Activated naive CD8-positive, alpha-beta T cell treated with anti-CD3 and anti-CD28 coated beads, Interleukin-2, amount 10 ng/mL, durations not matched to agents 7 days and 5 days (primary cell): Measurements from ENCODE around the gene SPP1. TPM values are rescaled to one million over a fixed set of nuclear protein-coding genes. Genes with fewer than 3 reads are reported as not detected.
"Not testable (repeated sequence)": the region's sequence is repeated elsewhere in the genome, so short reads cannot be mapped to it uniquely, and the experiment has no call there.

ENCODE experiments used
- ATAC-seq: fragments of 150-1000 bp; cut with Tn5 transposase; one replicate; pipeline ENCODE4 v1.10.0; 2021; ENCODE audit warnings: low read depth, moderate library complexity
- POLR2A ChIA-PET: fragments of 350-600 bp; sonication (Branson Sonifier 250); formaldehyde crosslinking; loops from one replicate; lab custom pipeline; 2021; ENCODE audit warnings: antibody characterized with exemption; lab: Charles Lee
- DNase-seq: peaks from one replicate; pipeline ENCODE4 v3.0.0; 2021
- H3K27ac Mint-ChIP-seq: one replicate; pipeline ENCODE4 v1.8.0; 2022; ENCODE audit warnings: mild to moderate bottlenecking, mixed read lengths
- H3K27me3 Mint-ChIP-seq: one replicate; pipeline ENCODE4 v1.8.0; 2022; ENCODE audit warnings: mild to moderate bottlenecking, moderate library complexity, mixed read lengths
- H3K36me3 Mint-ChIP-seq: one replicate; pipeline ENCODE4 v1.8.0; 2021; ENCODE audit warnings: mild to moderate bottlenecking, mixed read lengths
- H3K4me1 Mint-ChIP-seq: one replicate; pipeline ENCODE4 v1.8.0; 2021; ENCODE audit warnings: mixed read lengths
- H3K4me3 Mint-ChIP-seq: one replicate; pipeline ENCODE4 v1.8.0; 2022; ENCODE audit warnings: mild to moderate bottlenecking, moderate library complexity, mixed read lengths
- H3K9me3 Mint-ChIP-seq: one replicate; pipeline ENCODE4 v1.8.0; 2021; ENCODE audit warnings: mixed read lengths
- total RNA-seq, 2 experiments: library from RNA; stranded (reverse); gene quantifications; one replicate each; pipeline ENCODE4 v1.2.3, GENCODE V29; 2021

Gene SPP1
- total RNA-seq, 2 experiments from 2014 or later, result 19.4 to 24.0 TPM

DNA sequence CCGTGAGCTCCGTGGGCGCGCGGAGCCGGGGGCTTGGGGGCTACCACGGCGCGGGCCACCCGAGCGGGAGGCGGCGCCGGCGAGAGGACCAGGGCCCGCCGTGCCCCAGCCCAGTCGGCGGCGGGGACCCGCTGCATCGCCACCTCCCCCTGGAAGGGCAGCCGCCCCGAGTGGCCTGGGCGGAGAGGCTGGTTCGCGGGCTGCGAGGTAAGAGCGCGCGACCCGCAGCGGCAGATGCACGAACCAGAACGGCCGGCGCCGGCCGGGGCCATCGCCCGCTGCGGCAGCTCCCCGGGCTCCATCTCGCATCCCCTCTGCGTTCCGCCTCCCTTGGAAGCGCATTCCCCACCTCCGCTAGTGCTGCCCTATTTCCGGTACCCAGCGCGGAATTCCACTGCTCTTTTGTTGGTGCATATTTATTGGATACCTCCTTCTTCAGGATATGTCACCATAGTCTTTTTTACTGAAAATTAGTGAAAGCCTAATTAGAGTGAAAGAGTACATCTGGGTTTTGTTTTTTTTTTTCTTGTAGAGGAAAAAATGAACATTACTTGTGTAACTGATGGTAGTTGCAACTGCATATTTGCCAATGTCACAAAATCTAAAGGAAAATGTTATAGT, 32.7 kb downstream of the SPP1 start:
- DNase-seq, result no peak
- Mint-ChIP-seq H3K36me3 (peaks cover 5% of the 10 kb centered on the region), H3K4me1 (peaks cover 23% of the 10 kb centered on the region), H3K27me3 (peaks cover 19% of the 10 kb centered on the region), H3K27ac (peak overlapping the region; percentile 71), H3K9me3 (no peaks in the 10 kb centered on the region), H3K4me3 (peak overlapping the region; percentile 93)
- POLR2A ChIA-PET, result interaction anchor here (0.7 kb wide), 1 partner anchor 26 kb away, joined by 3 read pairs; no protein-coding TSS in a partner anchor
- peak; percentile 21 for ATAC-seq

DNA sequence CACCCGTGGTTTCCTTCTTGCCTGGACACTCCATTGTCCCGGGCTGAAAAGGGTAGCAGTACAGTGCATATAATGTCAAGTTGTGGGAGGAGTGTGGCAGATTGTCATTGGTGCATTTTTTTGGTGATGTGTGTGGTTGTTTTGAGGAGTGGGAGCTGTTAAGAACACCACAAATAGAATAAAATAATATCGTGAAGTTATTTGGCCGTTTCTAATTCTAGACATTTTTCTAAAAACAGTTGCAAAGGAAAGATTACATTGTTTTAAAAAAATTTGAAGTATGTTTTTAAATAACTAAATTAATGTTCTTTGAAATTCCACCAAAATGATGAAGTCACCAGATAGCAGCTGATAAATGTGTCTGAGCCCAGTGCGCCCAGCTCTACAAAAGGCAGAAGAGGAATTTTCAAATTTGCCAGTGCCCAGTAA, 33.2 kb downstream of the SPP1 start:
- peaks cover 19% of the 10 kb centered on the region for H3K27me3 Mint-ChIP-seq
- no peak for ATAC-seq
- no peak for DNase-seq
- H3K9me3 Mint-ChIP-seq, result no peaks in the 10 kb centered on the region
- peak overlapping the region; percentile 93 for H3K4me3 Mint-ChIP-seq
- POLR2A ChIA-PET, result interaction anchor here (0.7 to 0.8 kb wide), 2 partner anchors 26 to 276 kb away, joined by 3 read pairs; partner anchors contain the start of gene PPM1K
- H3K27ac Mint-ChIP-seq, result peak overlapping the region; percentile 71
- peaks cover 6% of the 10 kb centered on the region for H3K36me3 Mint-ChIP-seq
- peaks cover 25% of the 10 kb centered on the region for H3K4me1 Mint-ChIP-seq

DNA sequence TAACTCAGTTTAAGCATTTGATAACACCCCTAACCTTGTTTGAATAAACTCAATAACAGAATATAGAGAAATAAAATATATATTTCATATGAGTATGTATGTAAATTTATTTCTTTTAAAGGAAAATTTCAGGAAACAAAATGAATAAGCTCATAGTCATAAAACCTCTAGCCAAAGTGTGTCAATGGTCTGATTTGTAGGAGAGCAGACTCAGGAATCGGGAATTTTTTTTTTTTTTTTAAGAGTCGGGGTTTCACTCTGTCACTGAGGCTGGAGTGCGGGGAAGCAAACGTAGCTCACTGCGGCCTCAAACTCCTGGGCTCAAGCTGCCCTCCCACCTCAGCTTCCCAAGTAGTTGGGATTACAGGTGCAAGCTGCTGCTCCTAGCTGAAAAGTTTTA, 34.4 kb downstream of the SPP1 start:
- Mint-ChIP-seq H3K4me1 (peaks cover 26% of the 10 kb centered on the region), H3K9me3 (no peaks in the 10 kb centered on the region), H3K27me3 (peaks cover 15% of the 10 kb centered on the region), H3K4me3 (no peak overlapping the region), H3K27ac (no peak overlapping the region), H3K36me3 (peaks cover 10% of the 10 kb centered on the region)
- POLR2A ChIA-PET, result interaction anchor here (0.8 kb wide), 1 partner anchor 274 kb away, joined by 3 read pairs; the partner anchor contains the start of gene PPM1K
- ATAC-seq (no peak), DNase-seq (no peak)

DNA sequence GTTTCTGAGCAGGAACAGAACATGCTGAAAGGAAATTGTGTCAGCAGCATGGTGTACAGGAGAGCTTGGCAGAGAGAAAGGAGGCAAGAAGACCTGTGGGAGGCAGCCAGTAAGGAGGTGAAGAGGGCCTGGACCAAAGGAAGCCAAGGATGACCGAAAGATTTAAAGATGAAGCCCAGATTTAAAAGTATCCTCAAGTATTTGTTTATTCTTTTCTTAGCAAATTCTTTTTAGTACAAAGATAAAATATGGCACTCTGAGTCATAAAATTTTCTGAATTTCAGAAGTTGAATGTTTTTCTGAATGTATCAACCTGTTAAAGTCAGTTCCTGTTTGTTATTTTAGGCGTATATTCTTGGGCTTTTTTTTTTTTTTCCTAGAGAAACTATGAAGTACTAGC, 35.5 kb downstream of the SPP1 start:
- Mint-ChIP-seq H3K36me3 (peaks cover 12% of the 10 kb centered on the region), H3K4me3 (no peak overlapping the region), H3K9me3 (no peaks in the 10 kb centered on the region), H3K4me1 (peaks cover 26% of the 10 kb centered on the region), H3K27me3 (peaks cover 7% of the 10 kb centered on the region), H3K27ac (no peak overlapping the region)
- POLR2A ChIA-PET, result interaction anchor here (0.7 kb wide), 1 partner anchor 151 kb away, joined by 3 read pairs; no protein-coding TSS in a partner anchor
- DNase-seq, result no peak
- no peak for ATAC-seq

DNA sequence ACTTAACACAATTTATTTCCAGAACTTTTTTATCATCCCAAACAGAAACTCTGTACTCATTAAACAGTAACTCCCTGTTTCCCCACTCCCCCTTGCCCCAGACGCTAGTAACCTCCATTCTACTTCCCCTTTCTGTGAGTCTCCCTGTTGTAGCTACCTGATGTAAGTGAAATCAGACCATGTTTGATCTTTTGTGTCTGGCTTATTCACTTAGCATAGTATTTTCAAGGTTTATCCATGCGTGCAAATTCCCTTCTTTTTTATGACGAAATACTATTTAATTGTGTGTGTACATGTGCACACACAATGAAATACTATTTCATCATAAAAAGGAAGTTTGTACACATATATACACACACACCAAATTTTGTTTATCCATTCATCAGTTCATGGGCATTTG, 37.1 kb downstream of the SPP1 start:
- Mint-ChIP-seq H3K27ac (no peak overlapping the region), H3K27me3 (no peaks in the 10 kb centered on the region), H3K4me1 (peaks cover 22% of the 10 kb centered on the region), H3K36me3 (peaks cover 19% of the 10 kb centered on the region), H3K4me3 (no peak overlapping the region), H3K9me3 (no peaks in the 10 kb centered on the region)
- POLR2A ChIA-PET, result no interaction called here
- DNase-seq (no peak), ATAC-seq (no peak)

DNA sequence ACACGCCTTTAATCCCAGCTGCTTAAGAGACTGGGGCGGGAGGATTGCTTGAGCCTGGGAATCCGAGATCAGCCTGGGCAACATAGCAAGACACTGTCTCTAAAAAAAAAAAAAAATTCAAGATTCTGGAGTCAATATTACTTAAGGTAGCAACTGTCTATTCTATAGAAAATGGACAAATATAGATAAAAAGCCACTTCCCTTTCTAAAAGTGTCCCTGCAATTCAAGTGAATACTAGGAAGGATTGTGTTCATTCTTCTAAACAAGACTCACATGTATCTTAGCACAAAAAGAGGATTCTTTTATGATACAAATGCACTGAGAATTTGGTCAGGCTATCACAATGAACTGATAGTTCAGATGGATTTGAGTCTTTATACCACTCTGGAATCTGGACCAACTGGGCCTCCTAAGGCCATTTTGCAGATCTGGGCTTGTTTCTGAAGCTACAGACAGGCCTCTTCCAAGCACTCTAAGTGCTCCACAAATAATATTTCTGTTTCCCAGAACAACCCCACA, 38.9 kb downstream of the SPP1 start:
- no peak overlapping the region for H3K4me3 Mint-ChIP-seq
- no peaks in the 10 kb centered on the region for H3K9me3 Mint-ChIP-seq
- H3K36me3 Mint-ChIP-seq, result peaks cover 17% of the 10 kb centered on the region
- H3K27ac Mint-ChIP-seq, result no peak overlapping the region
- DNase-seq (no peak), ATAC-seq (no peak)
- H3K4me1 Mint-ChIP-seq, result peaks cover 18% of the 10 kb centered on the region
- POLR2A ChIA-PET, result no interaction called here
- H3K27me3 Mint-ChIP-seq, result no peaks in the 10 kb centered on the region

DNA sequence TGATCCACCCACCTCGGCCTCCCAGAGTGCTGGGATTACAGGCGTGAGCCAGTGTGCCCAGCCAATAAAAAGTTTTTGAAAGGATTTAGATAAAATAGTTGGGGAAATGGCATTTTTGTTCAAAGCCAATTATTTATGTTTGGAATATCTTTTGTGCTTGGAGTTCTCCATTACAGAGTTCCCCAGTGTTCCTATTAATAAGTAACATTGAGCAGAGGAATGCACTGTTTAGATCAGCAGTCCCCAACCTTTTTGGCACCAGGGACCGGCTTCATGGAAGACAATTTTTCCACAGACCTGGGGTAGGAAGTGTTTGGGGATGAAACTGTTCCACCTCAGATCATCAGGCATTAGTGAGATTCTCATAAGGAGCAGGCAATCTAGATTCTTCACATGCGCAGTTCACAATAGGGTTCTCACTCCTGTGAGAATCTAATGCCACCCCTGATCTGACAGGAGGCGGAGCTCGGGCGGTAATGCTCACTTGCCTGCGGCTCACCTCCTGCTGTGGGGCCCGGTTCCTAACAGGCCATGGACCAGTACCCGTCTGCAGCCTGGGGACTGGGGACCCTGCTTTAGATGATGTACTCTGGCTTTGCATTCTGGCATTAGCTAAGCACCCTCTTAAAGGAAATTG, 40.3 kb downstream of the SPP1 start:
- H3K36me3 Mint-ChIP-seq, result peaks cover 16% of the 10 kb centered on the region
- no peak overlapping the region for H3K27ac Mint-ChIP-seq
- POLR2A ChIA-PET, result no interaction called here
- no peaks in the 10 kb centered on the region for H3K9me3 Mint-ChIP-seq
- H3K4me3 Mint-ChIP-seq, result no peak overlapping the region
- H3K27me3 Mint-ChIP-seq, result no peaks in the 10 kb centered on the region
- DNase-seq (no peak), ATAC-seq (no peak)
- peaks cover 14% of the 10 kb centered on the region for H3K4me1 Mint-ChIP-seq

DNA sequence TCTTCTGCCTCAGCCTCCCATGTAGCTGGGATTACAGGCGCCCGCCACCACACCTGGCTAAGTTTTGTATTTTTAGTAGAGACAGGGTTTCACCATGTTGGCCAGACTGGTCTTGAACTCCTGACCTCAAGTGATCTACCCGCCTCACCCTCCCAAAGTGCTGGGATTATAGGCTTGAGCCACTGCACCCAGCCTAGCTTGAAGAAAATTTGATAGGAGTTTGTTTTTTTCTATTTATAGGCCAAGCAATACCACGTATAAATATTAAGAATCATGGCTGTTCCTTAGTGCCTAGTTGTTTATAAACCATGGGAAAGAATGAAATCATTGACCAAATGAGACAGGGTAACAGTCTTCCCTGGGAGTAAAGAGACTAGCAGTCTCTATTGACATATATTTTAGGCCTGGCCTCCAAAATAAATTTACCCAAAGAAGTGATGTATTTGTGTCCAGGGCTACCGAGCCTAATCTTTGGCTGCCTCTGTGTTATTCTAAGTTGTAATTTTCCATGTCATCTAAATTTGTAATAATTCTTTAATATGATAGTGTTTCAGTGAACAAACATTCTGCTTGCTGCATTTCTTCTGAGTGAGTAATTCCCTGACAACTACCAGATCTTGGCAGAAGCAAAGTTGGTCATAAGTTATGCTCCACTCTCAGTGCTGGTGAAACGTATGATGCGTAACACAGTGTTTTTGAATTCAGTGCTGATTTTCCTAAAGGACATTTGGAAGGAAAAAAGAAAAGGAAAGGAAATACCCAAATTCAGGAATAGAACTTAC, 42.2 kb downstream of the SPP1 start:
- Mint-ChIP-seq H3K27ac (no peak overlapping the region), H3K36me3 (peaks cover 16% of the 10 kb centered on the region), H3K4me3 (no peak overlapping the region), H3K4me1 (peaks cover 10% of the 10 kb centered on the region), H3K27me3 (no peaks in the 10 kb centered on the region), H3K9me3 (no peaks in the 10 kb centered on the region)
- ATAC-seq, result no peak
- POLR2A ChIA-PET, result no interaction called here
- DNase-seq, result no peak

DNA sequence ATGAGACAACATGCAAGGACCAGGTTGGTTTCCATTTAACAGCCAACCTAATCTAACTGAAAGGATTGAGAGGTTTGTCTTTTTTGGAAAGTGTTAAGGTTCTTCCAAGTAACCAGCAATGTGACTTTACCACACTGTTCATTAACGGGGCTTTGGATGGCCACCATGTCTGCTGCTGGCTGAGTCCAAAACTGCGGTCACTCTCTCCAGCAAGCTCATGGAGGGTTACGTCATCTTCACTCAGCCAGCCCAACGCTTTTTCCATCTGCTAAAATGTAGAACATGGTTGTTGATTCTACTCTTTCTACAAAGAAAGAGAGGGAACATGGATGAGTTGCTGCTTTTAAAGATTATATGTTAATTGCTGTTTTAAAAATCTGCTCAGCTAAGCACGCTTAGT, 43.0 kb downstream of the SPP1 start:
- DNase-seq, result no peak
- no peaks in the 10 kb centered on the region for H3K27me3 Mint-ChIP-seq
- no peak overlapping the region for H3K4me3 Mint-ChIP-seq
- no peaks in the 10 kb centered on the region for H3K9me3 Mint-ChIP-seq
- peaks cover 20% of the 10 kb centered on the region for H3K36me3 Mint-ChIP-seq
- peaks cover 5% of the 10 kb centered on the region for H3K4me1 Mint-ChIP-seq
- POLR2A ChIA-PET, result no interaction called here
- no peak for ATAC-seq
- no peak overlapping the region for H3K27ac Mint-ChIP-seq

DNA sequence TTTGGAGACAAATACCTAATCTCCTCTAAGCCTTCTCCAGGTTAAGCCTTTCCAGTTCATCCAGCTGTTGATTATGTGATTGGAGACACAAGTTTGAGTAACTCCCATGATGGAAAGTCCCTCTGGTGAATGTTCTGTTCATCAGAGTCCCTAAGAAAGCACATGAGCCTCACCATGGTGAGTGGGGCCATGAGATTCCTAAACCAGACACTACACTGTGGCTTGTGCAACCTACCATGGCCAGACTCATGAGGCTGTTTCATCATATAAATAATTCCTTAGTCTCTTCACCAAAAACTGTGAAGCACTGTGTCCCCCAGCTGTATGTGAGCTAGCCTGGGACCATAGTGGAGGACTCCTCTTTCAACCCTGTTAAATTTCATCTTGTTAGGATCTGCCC, 46.3 kb downstream of the SPP1 start:
- H3K4me1 Mint-ChIP-seq, result peaks cover 2% of the 10 kb centered on the region
- H3K4me3 Mint-ChIP-seq, result no peak overlapping the region
- no peak for ATAC-seq
- peaks cover 25% of the 10 kb centered on the region for H3K36me3 Mint-ChIP-seq
- no peaks in the 10 kb centered on the region for H3K27me3 Mint-ChIP-seq
- no peak overlapping the region for H3K27ac Mint-ChIP-seq
- DNase-seq, result no peak
- H3K9me3 Mint-ChIP-seq, result peaks cover 8% of the 10 kb centered on the region
- POLR2A ChIA-PET, result no interaction called here

DNA sequence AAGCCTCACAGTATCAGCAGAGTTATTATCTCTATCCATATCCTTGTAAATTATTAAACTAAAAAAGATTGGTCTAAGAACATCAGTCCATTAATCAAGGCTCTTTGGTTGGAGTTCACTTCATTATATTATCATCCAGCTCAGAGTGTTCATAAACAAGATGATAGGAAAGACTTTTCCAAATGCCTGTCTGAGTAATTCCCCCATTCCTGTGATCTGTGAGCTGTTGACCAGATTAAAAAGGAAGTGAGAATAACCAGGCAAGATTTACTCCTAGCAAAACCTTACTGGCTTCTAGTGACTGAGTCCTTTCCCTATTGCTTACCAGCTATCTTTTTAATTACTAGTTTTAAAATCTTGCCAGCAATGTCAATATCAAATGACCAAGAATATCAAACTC, 46.8 kb downstream of the SPP1 start:
- Mint-ChIP-seq H3K4me3 (no peak overlapping the region), H3K9me3 (peaks cover 9% of the 10 kb centered on the region), H3K27ac (no peak overlapping the region), H3K27me3 (no peaks in the 10 kb centered on the region), H3K4me1 (peaks cover 2% of the 10 kb centered on the region), H3K36me3 (peaks cover 27% of the 10 kb centered on the region)
- POLR2A ChIA-PET, result no interaction called here
- DNase-seq (no peak), ATAC-seq (no peak)

DNA sequence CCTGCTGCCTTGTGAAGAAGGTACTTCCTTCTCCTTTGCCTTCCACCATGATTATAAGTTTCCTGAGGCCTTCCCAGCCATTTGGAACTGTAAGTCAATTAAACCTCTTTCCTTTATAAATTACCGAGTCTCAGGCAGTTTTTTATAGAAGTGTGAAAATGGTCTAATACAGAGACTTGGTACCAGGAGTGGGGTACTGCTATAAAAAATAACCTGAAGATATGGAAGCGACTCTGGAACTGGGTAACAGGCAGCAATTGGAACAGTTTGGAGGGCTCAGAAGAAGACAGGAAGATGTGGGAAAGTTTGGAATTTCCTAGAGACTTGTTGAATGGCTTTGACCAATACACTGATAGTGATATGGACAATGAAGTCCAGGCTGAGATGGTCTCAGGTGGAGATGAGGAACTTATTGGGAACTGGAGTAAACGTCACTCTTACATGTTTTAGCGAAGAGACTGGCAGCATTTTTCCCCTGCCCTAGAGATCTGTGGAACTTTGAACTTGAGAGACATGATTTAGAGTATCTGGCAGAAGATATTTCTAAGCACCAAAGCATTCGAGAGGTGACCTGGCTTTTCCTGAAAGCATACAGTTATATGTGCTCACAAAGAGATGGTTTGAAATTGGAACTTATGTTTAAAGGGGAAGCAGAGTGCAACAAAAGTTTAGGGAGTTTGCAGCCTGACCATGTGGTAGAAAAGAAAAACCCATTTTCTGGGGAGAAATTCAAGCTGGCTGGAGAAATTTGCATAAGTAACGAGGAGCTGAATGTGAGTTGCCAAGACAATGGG, 50.6 kb downstream of the SPP1 start:
- H3K27ac Mint-ChIP-seq, H3K4me1 Mint-ChIP-seq, H3K27me3 Mint-ChIP-seq, H3K4me3 Mint-ChIP-seq, DNase-seq, ATAC-seq, POLR2A ChIA-PET: not testable (repeated sequence)
- Mint-ChIP-seq H3K9me3 (peaks cover 13% of the 10 kb centered on the region), H3K36me3 (peaks cover 42% of the 10 kb centered on the region)
